SK-N-MC (cell line): ENCODE results near the gene MCM9.

Experiments
- EZH2 ChIP-seq: fragments of 200-600 bp; sonication (generic); IDR thresholded peaks from one replicate; pipeline ENCODE4 v1.6.1; 2017; ENCODE audit warnings: antibody characterized with exemption
- FOXP2 ChIP-seq: optimal IDR thresholded peaks from 2 replicates; pipeline ENCODE3; 2011; ENCODE audit warnings: mild to moderate bottlenecking, moderate library complexity; ENCODE audit not compliant: insufficient read depth; ENCODE audit errors: extremely low read length, control extremely low read depth
- POLR2AphosphoS5 ChIP-seq: IDR thresholded peaks from 2 replicates; pipeline ENCODE4 v1.6.1; 2012; ENCODE audit warnings: mild to moderate bottlenecking, low read depth, low read length, borderline replicate concordance

GRCh38 chr6:118876814-118877213, 58.1 kb downstream of the MCM9 start:
- TF ChIP-seq POLR2AphosphoS5 (no peak), EZH2 (no peak), FOXP2 (no peak)
